MCF 10A (cell line): Measurements from ENCODE around the gene DHX30. TPM values are rescaled to one million over a fixed set of nuclear protein-coding genes. Genes with fewer than 3 reads are reported as not detected.

Experiments used
- BruUV-seq: library from RNA; stranded (reverse); fragments of 400-500 nt; replicated peaks from 2 replicates; lab custom pipeline; 2021; lab: Mats Ljungman, UMichigan
- CTCF ChIA-PET: fragments of 300-600 bp; sonication (Branson Sonifier 250); formaldehyde crosslinking; extraction: SDS; loops from one replicate; lab custom pipeline; 2021; ENCODE audit warnings: antibody characterized with exemption, inconsistent platforms; lab: Yijun Ruan, JAX
- POLR2A ChIA-PET: fragments of 300-600, 350-650 bp; sonication (Branson Sonifier 250); formaldehyde crosslinking; extraction: SDS; loops from one replicate; lab custom pipeline; 2020; ENCODE audit warnings: antibody characterized with exemption, inconsistent platforms; lab: Yijun Ruan, JAX
- DNase-seq: peaks from one replicate; pipeline ENCODE4 v3.0.0-alpha.2; 2018; ENCODE audit not compliant: unreplicated experiment
- H3K27ac Mint-ChIP-seq: one replicate; pipeline ENCODE4 v1.8.0; 2022; ENCODE audit warnings: mild to moderate bottlenecking, low read depth, mixed read lengths; ENCODE audit not compliant: unreplicated experiment
- H3K27me3 Mint-ChIP-seq: one replicate; pipeline ENCODE4 v1.8.0; 2022; ENCODE audit warnings: mixed read lengths; ENCODE audit not compliant: insufficient read depth, unreplicated experiment
- H3K36me3 Mint-ChIP-seq: one replicate; pipeline ENCODE4 v1.8.0; 2022; ENCODE audit warnings: mild to moderate bottlenecking, moderate library complexity, mixed read lengths; ENCODE audit not compliant: insufficient read depth, unreplicated experiment
- H3K4me1 Mint-ChIP-seq: one replicate; pipeline ENCODE4 v1.8.0; 2022; ENCODE audit warnings: mixed read lengths; ENCODE audit not compliant: insufficient read depth, unreplicated experiment
- H3K4me3 Mint-ChIP-seq: one replicate; pipeline ENCODE4 v1.8.0; 2022; ENCODE audit warnings: mild to moderate bottlenecking, moderate library complexity, mixed read lengths; ENCODE audit not compliant: unreplicated experiment
- H3K9me3 Mint-ChIP-seq: one replicate; pipeline ENCODE4 v1.8.0; 2022; ENCODE audit warnings: mixed read lengths; ENCODE audit not compliant: unreplicated experiment
- intact Hi-C: fragments of 100-400 bp; cut with micrococcal nuclease; formaldehyde crosslinking; loops from 2 replicates; pipeline ENCODE4 v1.14.1; 2022
- total RNA-seq: library from RNA; stranded (reverse); gene quantifications from 2 replicates; pipeline ENCODE4 v1.2.3, GENCODE V29; 2022
- TF ChIP-seq, protein P1 (sequence below): fragments of 200-600 bp; IDR thresholded peaks from one replicate; pipeline ENCODE4 v1.8.0; 2022; ENCODE audit warnings: antibody characterized with exemption, mild to moderate bottlenecking; ENCODE audit not compliant: unreplicated experiment

The DHX30 gene
- total RNA-seq, 1 experiment from 2014 or later = 86.2 TPM

DNA sequence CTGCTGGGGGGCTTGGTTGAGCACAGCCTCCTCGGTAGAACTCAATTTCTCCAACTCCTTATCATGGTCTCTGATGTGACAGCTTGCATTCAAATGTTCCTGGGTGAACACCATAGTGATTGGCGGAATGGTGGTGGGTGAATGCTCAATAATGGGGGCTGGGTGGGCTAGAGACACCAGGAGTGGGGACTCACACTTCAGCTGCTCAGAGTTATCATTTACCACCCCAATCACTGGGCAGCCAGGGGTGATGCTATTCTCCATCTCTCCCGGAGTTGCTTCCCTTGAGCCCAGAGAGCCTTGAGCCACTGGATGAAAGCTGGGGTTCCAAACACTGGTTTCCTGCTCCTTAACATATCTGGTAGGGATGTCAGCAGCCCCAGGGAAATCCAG is 88.7 kb downstream of the DHX30 start:
- no peaks in the 10 kb centered on the region for H3K9me3 Mint-ChIP-seq
- peaks cover 74% of the 10 kb centered on the region for H3K36me3 Mint-ChIP-seq
- H3K27me3 Mint-ChIP-seq = no peaks in the 10 kb centered on the region
- CTCF ChIA-PET = interaction anchor here (0.8 to 2.8 kb wide), 2 partner anchors 67 to 260 kb away, joined by 3 to 11 read pairs; no protein-coding TSS in a partner anchor
- POLR2A ChIA-PET = no interaction called here
- no peak for DNase-seq
- intact Hi-C loops = no loop called here
- peak overlapping the region; percentile 35 for H3K27ac Mint-ChIP-seq
- no peaks in the 10 kb centered on the region for H3K4me1 Mint-ChIP-seq
- TF ChIP-seq, protein P1, sequence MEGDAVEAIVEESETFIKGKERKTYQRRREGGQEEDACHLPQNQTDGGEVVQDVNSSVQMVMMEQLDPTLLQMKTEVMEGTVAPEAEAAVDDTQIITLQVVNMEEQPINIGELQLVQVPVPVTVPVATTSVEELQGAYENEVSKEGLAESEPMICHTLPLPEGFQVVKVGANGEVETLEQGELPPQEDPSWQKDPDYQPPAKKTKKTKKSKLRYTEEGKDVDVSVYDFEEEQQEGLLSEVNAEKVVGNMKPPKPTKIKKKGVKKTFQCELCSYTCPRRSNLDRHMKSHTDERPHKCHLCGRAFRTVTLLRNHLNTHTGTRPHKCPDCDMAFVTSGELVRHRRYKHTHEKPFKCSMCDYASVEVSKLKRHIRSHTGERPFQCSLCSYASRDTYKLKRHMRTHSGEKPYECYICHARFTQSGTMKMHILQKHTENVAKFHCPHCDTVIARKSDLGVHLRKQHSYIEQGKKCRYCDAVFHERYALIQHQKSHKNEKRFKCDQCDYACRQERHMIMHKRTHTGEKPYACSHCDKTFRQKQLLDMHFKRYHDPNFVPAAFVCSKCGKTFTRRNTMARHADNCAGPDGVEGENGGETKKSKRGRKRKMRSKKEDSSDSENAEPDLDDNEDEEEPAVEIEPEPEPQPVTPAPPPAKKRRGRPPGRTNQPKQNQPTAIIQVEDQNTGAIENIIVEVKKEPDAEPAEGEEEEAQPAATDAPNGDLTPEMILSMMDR = no peak
- BruUV-seq = no TSS peak
- H3K4me3 Mint-ChIP-seq = no peak overlapping the region

GRCh38 chr3:47892286-47893040 is 89.5 kb downstream of the DHX30 start:
- CTCF ChIA-PET = interaction anchor here (0.9 to 2.8 kb wide), 2 partner anchors 97 to 260 kb away, joined by 3 to 11 read pairs; no protein-coding TSS in a partner anchor
- TF ChIP-seq, protein P1 = no peak
- Mint-ChIP-seq H3K4me1 (no peaks in the 10 kb centered on the region), H3K27ac (peak overlapping the region; percentile 35), H3K4me3 (no peak overlapping the region), H3K9me3 (no peaks in the 10 kb centered on the region), H3K27me3 (no peaks in the 10 kb centered on the region), H3K36me3 (peaks cover 74% of the 10 kb centered on the region)
- BruUV-seq = no TSS peak
- no peak for DNase-seq
- intact Hi-C loops = no loop called here
- POLR2A ChIA-PET = no interaction called here

- peaks cover 74% of the 10 kb centered on the region for H3K36me3 Mint-ChIP-seq
- H3K9me3 Mint-ChIP-seq = no peaks in the 10 kb centered on the region
- no peaks in the 10 kb centered on the region for H3K27me3 Mint-ChIP-seq
- peak overlapping the region; percentile 52 for H3K27ac Mint-ChIP-seq
- no peak overlapping the region for H3K4me3 Mint-ChIP-seq
- CTCF ChIA-PET = interaction anchor here (1.2 kb wide), 1 partner anchor 94 kb away, joined by 5 read pairs; no protein-coding TSS in a partner anchor
- TF ChIP-seq, protein P1 = no peak
- POLR2A ChIA-PET = interaction anchor here (0.6 kb wide), 1 partner anchor 49 kb away, joined by 4 read pairs; no protein-coding TSS in a partner anchor
- intact Hi-C loops = no loop called here
- no TSS peak for BruUV-seq
- no peaks in the 10 kb centered on the region for H3K4me1 Mint-ChIP-seq
- DNase-seq = no peak
Observed at GRCh38 chr3:47895241-47895640, 92.3 kb downstream of the DHX30 start.

GRCh38 chr3:47896736-47897135 is 93.8 kb downstream of the DHX30 start:
- no peak overlapping the region for H3K4me3 Mint-ChIP-seq
- H3K27ac Mint-ChIP-seq = no peak overlapping the region
- POLR2A ChIA-PET = no interaction called here
- H3K4me1 Mint-ChIP-seq = no peaks in the 10 kb centered on the region
- intact Hi-C loops = no loop called here
- no TSS peak for BruUV-seq
- DNase-seq = no peak
- no peaks in the 10 kb centered on the region for H3K9me3 Mint-ChIP-seq
- CTCF ChIA-PET = interaction anchor here (0.7 kb wide), 1 partner anchor 285 kb away, joined by 5 read pairs; no protein-coding TSS in a partner anchor
- TF ChIP-seq, protein P1 = no peak
- no peaks in the 10 kb centered on the region for H3K27me3 Mint-ChIP-seq
- H3K36me3 Mint-ChIP-seq = peaks cover 69% of the 10 kb centered on the region
